Adrenal gland (tissue), 12 donors: Measurements from ENCODE around the gene SERGEF. TPM values are rescaled to one million over a fixed set of nuclear protein-coding genes. Genes with fewer than 3 reads are reported as not detected.

Source experiments
- DNase-seq, 7 donors: peaks; one replicate each; pipeline ENCODE4 v3.0.0-alpha.2; 2019 to 2020
- H3K27ac ChIP-seq, 5 donors: fragments of 200-600 bp; sonication (generic) in 4 of 5; 1 replicate in 3 of 5; 2 replicates in 2 of 5; pipeline versions ENCODE4 v1.5.1 to v1.8.0; 2016 to 2020; ENCODE audit warnings: mild to moderate bottlenecking in 1 of 5
- H3K27me3 ChIP-seq: fragments of 200-600 bp; 2 replicates; pipeline ENCODE4 v1.8.0; 2021
- H3K36me3 ChIP-seq, 2 donors: fragments of 200-600 bp; replicated peaks in 1 of 2; 1 replicate in 1 of 2; 2 replicates in 1 of 2; pipeline versions ENCODE4 v1.5.1 to v1.8.0; 2018 to 2022
- H3K4me1 ChIP-seq, 2 donors: fragments of 200-600 bp; replicated peaks in 1 of 2; 1 replicate in 1 of 2; 2 replicates in 1 of 2; pipeline versions ENCODE4 v1.5.1 to v1.8.0; 2018 to 2021
- H3K4me3 ChIP-seq, 4 donors: fragments of 200-600 bp; sonication (generic) in 3 of 4; one replicate each; pipeline ENCODE4 v1.5.1; 2016 to 2018
- H3K9me3 ChIP-seq, 3 donors: fragments of 200-600 bp; sonication (generic) in 1 of 3; replicated peaks in 1 of 3; 1 replicate in 2 of 3; 2 replicates in 1 of 3; pipeline versions ENCODE4 v1.5.1 to v1.8.0; 2016 to 2021
- POLR2A ChIP-seq, 2 donors: fragments of 450-650 bp; IDR thresholded peaks; one replicate each; pipeline ENCODE4 v1.6.1; 2017; ENCODE audit warnings: antibody characterized with exemption in 2 of 2, mild to moderate bottlenecking in 2 of 2, moderate library complexity in 1 of 2
- WGBS, 4 donors: extraction: QIAGEN DNeasy Blood & Tissue Kit in 2 of 4; methylation state at CpG; one replicate each; pipeline versions ENCODE4 v1.1.5 to v1.1.7; 2013 to 2017; 5-methylcytosine and 5-hydroxymethylcytosine counted together
- intact Hi-C, 2 donors: fragments of 100-400 bp; cut with DNase I; formaldehyde crosslinking; loops; one replicate each; pipeline versions ENCODE4 v1.14.1 to v1.15.0; 2022 to 2023
- polyA plus RNA-seq, 3 donors: library from polyadenylated mRNA; stranded (reverse); fragments of 200-250 nt in 2 of 3; fragments of 350-450 nt in 1 of 3; fragmentation: Illumina TruSeq in 1 of 3; extraction: RNeasy Lipid Tissue Mini Kit (QIAGEN cat#74804) in 1 of 3; gene quantifications; one replicate each; pipeline ENCODE4 v1.2.3, GENCODE V29; 2013 to 2014
- total RNA-seq, 9 donors: library from RNA; depleted of rRNA in 4 of 9; stranded (reverse); fragments of >200 nt in 4 of 9; fragments of 120-200 nt in 1 of 9; fragmentation: NEBNext Ultra II Directional in 1 of 9; extraction: Animal tissue kit (Norgen Biotek cat#: 25700) in 1 of 9; gene quantifications; one replicate each; pipeline versions ENCODE4 v1.1.0 to v1.2.4, GENCODE V29; 2013 to 2023
- TF ChIP-seq, protein P1 (sequence below), 6 experiments: fragments of 450-650 bp in 4 of 6; fragments of 200-600 bp in 2 of 6; sonication (generic) in 1 of 6; IDR thresholded peaks; 1 replicate in 5 of 6; 2 replicates in 1 of 6; pipeline versions ENCODE4 v1.5.1 to v1.8.0; 2016 to 2021; ENCODE audit warnings: antibody characterized with exemption in 6 of 6, mild to moderate bottlenecking in 2 of 6, moderate library complexity in 1 of 6
- donor health status: healthy with polysubstance abuse.
- donor health status: Bipolar disorder and iron deficiency.
- donor health status: DM: yes; HTN: yes; CAD: no.
- donor health status: DM: no; HTN: no; CAD: no.
- donor health status: DM: no; HTN: no; CAD: no.
- donor health status: DM: yes; HTN: yes; CAD: no.

The SERGEF gene
- total and polyA plus RNA-seq, 12 donors: 21.7 to 216 (median 38.4) TPM

- H3K4me3 ChIP-seq: no peak overlapping the region
- no peaks in the 10 kb centered on the region for H3K4me1 ChIP-seq
- WGBS, 4 donors: 90 to 94% (median 91%) methylated on average over 4 of the region's 4 CpGs
- no peaks in the 10 kb centered on the region for H3K36me3 ChIP-seq
- no peak for DNase-seq
- no peaks in the 10 kb centered on the region for H3K27me3 ChIP-seq
- intact Hi-C loops: no loop called here
- no peak overlapping the region for H3K27ac ChIP-seq
- H3K9me3 ChIP-seq: no peaks in the 10 kb centered on the region
- TF ChIP-seq, protein P1, sequence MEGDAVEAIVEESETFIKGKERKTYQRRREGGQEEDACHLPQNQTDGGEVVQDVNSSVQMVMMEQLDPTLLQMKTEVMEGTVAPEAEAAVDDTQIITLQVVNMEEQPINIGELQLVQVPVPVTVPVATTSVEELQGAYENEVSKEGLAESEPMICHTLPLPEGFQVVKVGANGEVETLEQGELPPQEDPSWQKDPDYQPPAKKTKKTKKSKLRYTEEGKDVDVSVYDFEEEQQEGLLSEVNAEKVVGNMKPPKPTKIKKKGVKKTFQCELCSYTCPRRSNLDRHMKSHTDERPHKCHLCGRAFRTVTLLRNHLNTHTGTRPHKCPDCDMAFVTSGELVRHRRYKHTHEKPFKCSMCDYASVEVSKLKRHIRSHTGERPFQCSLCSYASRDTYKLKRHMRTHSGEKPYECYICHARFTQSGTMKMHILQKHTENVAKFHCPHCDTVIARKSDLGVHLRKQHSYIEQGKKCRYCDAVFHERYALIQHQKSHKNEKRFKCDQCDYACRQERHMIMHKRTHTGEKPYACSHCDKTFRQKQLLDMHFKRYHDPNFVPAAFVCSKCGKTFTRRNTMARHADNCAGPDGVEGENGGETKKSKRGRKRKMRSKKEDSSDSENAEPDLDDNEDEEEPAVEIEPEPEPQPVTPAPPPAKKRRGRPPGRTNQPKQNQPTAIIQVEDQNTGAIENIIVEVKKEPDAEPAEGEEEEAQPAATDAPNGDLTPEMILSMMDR (IDR thresholded peaks at IDR 0.05): no peak
- no peak for TF ChIP-seq POLR2A (IDR thresholded peaks at IDR 0.05)
Observed at GRCh38 chr11:17855531-17856290, 157.1 kb downstream of the SERGEF start.

GRCh38 chr11:17853280-17853679 is 159.6 kb downstream of the SERGEF start:
- TF ChIP-seq POLR2A (IDR thresholded peaks at IDR 0.05): no peak
- TF ChIP-seq, protein P1 (IDR thresholded peaks at IDR 0.05): no peak
- H3K27me3 ChIP-seq: no peaks in the 10 kb centered on the region
- H3K36me3 ChIP-seq: no peaks in the 10 kb centered on the region
- no peaks in the 10 kb centered on the region for H3K4me1 ChIP-seq
- no peaks in the 10 kb centered on the region for H3K9me3 ChIP-seq
- 70 to 91% (median 78%) methylated on average over 3 to 4 of the region's 4 CpGs for WGBS, 4 donors
- intact Hi-C loops: no loop called here
- no peak overlapping the region for H3K4me3 ChIP-seq
- DNase-seq: no peak
- H3K27ac ChIP-seq: no peak overlapping the region

DNA sequence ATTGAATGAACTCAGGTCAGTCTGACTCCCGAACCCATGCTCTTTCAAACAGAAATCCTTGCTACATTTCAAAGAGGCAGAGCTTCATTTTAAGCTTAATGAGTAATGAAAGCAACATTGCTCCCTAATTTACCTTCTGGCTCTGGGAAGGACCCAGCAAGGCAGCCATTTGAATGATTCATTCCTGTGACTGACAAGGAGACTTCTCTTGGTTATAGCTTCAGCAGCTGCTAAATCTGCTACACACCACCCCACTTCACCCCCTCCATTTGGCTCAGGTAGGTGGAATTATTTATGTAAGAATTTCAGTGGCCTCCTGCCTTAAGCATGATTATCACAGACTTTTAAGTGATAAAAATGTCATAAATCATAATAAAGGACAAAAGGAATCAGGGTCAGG is 160.6 kb downstream of the SERGEF start:
- Histone ChIP-seq H3K27me3 (no peaks in the 10 kb centered on the region), H3K36me3 (no peaks in the 10 kb centered on the region), H3K9me3 (no peaks in the 10 kb centered on the region), H3K4me1 (no peaks in the 10 kb centered on the region), H3K4me3 (no peak overlapping the region), H3K27ac (no peak overlapping the region)
- WGBS, 4 donors: 93 to 100% (median 97%) methylated on average over 1 of the region's 1 CpG
- intact Hi-C loops: no loop called here
- DNase-seq: no peak
- TF ChIP-seq, protein P1 (IDR thresholded peaks at IDR 0.05): no peak
- no peak for TF ChIP-seq POLR2A (IDR thresholded peaks at IDR 0.05)

DNA sequence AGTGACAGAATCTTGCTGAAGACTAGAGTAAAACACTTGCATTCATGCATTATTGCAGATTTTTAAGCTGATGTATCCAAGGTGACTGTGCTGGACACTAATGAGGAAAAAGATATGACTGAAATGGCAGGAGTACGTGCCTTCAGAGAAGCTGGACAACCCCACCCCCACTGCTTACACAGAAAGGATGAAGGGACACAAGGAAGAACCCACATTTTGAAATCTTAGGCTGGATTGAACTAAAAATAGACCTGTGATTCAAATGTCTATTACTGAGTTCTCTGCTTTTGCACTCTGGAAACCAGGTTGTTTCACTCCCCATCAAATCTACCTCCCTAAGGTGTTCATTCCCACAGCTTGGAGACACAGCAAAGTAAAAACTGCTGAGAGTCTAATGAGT is 161.2 kb downstream of the SERGEF start:
- DNase-seq: no peak
- Histone ChIP-seq H3K27ac (no peak overlapping the region), H3K36me3 (no peaks in the 10 kb centered on the region), H3K9me3 (no peaks in the 10 kb centered on the region), H3K4me3 (no peak overlapping the region), H3K27me3 (no peaks in the 10 kb centered on the region), H3K4me1 (peaks cover 0 to 5% of the 10 kb centered on the region in 2 donors)
- TF ChIP-seq POLR2A (IDR thresholded peaks at IDR 0.05): no peak
- TF ChIP-seq, protein P1 (IDR thresholded peaks at IDR 0.05): no peak
- intact Hi-C loops: no loop called here
- WGBS, 4 donors: 96 to 100% (median 100%) methylated on average over 1 of the region's 1 CpG
